ENCODE data around the gene TRERF1. TPM values are rescaled to one million over a fixed set of nuclear protein-coding genes. Genes with fewer than 3 reads are reported as not detected.

The TRERF1 gene
- polyA plus RNA-seq, 1 experiment, result 3.5 TPM

DNA sequence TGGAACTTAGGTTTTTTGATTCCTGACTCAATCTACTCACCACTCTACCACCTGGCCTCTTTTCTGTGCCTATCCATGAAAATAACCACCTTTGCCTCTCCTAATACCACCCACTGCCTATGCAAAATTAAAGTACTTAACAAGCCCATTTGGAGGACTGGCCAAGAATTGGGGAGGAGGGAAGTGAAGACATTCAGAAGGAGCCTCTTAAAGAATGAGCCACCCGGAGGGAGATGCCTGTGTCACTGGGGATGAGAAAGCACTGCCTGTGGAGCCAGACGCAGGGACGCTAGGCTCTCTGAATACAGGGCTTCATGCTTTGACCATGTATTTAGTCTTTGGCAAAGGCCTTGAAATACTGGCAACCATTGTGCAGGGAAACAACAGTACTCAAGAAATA is 194.1 kb downstream of the TRERF1 start:
- H3K4me3 ChIP-seq (ENCODE audit: low read depth, low read length), result no peak overlapping the region
- CTCF ChIA-PET, result interaction anchor here (1.3 to 1.9 kb wide), 2 partner anchors 10 to 291 kb away, joined by 3 to 7 read pairs; no protein-coding TSS in a partner anchor
- peaks cover 6% of the 10 kb centered on the region for H3K36me3 ChIP-seq (ENCODE audit: control insufficient read depth, insufficient read depth, low read length)
- no peak for DNase-seq (ENCODE audit: low read depth)
- POLR2A ChIA-PET, result no interaction called here
- H3K27me3 ChIP-seq (ENCODE audit: control insufficient read depth, insufficient read depth, low read length), result no peaks in the 10 kb centered on the region
- no peak for TF ChIP-seq CTCF (IDR thresholded peaks at IDR 0.05; ENCODE audit: insufficient read depth, low read depth, low read length)

DNA sequence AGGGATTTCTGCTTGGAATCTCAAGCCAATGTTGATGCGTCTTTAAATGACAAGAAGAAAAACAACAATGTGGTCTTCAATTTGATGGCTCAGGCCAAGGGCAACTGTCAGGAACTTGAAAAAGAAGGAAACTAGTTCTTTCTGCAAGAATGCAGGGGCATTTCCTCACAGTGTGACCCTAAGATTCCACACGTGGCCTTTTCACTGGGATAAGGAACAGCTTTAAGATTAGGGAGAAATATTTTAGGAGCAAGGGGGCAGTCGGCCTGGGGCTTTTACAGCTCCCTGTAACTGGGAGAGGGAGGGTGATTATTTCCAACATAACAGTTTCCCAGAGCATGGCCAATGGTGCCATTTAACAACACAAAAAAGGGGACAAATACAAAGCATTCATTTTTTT is 194.7 kb downstream of the TRERF1 start:
- no peak for TF ChIP-seq CTCF (IDR thresholded peaks at IDR 0.05; ENCODE audit: insufficient read depth, low read depth, low read length)
- Histone ChIP-seq H3K4me3 (ENCODE audit: low read depth, low read length) (no peak overlapping the region), H3K36me3 (ENCODE audit: control insufficient read depth, insufficient read depth, low read length) (peaks cover 7% of the 10 kb centered on the region), H3K27me3 (ENCODE audit: control insufficient read depth, insufficient read depth, low read length) (no peaks in the 10 kb centered on the region)
- CTCF ChIA-PET, result interaction anchor here (1.9 kb wide), 1 partner anchor 291 kb away, joined by 7 read pairs; no protein-coding TSS in a partner anchor
- POLR2A ChIA-PET, result no interaction called here
- no peak for DNase-seq (ENCODE audit: low read depth)

DNA sequence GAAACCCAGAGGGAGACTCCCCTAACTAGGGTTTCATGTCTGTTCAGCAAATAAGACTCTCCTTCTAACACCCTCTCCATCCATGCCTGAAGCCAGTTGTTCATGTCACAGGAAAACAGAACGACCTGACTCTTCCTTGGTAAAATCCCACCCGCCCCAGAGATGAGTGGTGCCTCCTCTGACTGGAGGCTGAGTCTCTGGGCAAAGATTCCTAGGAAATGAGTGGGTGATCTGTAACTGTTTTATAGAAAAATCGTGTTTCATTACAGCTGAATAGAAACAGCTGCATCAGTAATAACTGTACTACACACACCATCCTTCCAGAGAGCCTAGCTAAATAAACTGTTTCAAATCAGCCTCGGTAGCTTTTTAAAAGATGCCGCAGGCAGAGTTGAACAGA is 196.7 kb downstream of the TRERF1 start:
- CTCF ChIA-PET, result interaction anchor here (0.6 kb wide), 1 partner anchor 277 kb away, joined by 3 read pairs; no protein-coding TSS in a partner anchor

GRCh38 chr6:42254505-42254904 is 197.2 kb downstream of the TRERF1 start:
- CTCF ChIA-PET, result no interaction called here
- no peak for DNase-seq (ENCODE audit: low read depth)
- no peak for TF ChIP-seq CTCF (IDR thresholded peaks at IDR 0.05; ENCODE audit: insufficient read depth, low read depth, low read length)
- POLR2A ChIA-PET, result interaction anchor here (1.1 kb wide), 1 partner anchor 10 kb away, joined by 3 read pairs; no protein-coding TSS in a partner anchor
- H3K4me3 ChIP-seq (ENCODE audit: low read depth, low read length), result no peak overlapping the region
- H3K27me3 ChIP-seq (ENCODE audit: control insufficient read depth, insufficient read depth, low read length), result no peaks in the 10 kb centered on the region
- peaks cover 10% of the 10 kb centered on the region for H3K36me3 ChIP-seq (ENCODE audit: control insufficient read depth, insufficient read depth, low read length)

More for the DNA sequence above, 196.7 kb downstream of the TRERF1 start:
- peak; percentile 57 for DNase-seq (ENCODE audit: low read depth)
- no peak overlapping the region for H3K4me3 ChIP-seq (ENCODE audit: low read depth, low read length)
- TF ChIP-seq CTCF (IDR thresholded peaks at IDR 0.05; ENCODE audit: insufficient read depth, low read depth, low read length), result no peak
- no peaks in the 10 kb centered on the region for H3K27me3 ChIP-seq (ENCODE audit: control insufficient read depth, insufficient read depth, low read length)
- peaks cover 9% of the 10 kb centered on the region for H3K36me3 ChIP-seq (ENCODE audit: control insufficient read depth, insufficient read depth, low read length)
- POLR2A ChIA-PET, result no interaction called here

GRCh38 chr6:42251911-42252637 is 199.7 kb downstream of the TRERF1 start:
- DNase-seq (ENCODE audit: low read depth), result peak; percentile 7
- ChIA-PET CTCF (interaction anchor here (0.8 to 1.3 kb wide), 3 partner anchors 12 to 299 kb away, joined by 3 to 5 read pairs (median 3); no protein-coding TSS in a partner anchor), POLR2A (no interaction called here)
- Histone ChIP-seq H3K27me3 (ENCODE audit: control insufficient read depth, insufficient read depth, low read length) (no peaks in the 10 kb centered on the region), H3K4me3 (ENCODE audit: low read depth, low read length) (no peak overlapping the region), H3K36me3 (ENCODE audit: control insufficient read depth, insufficient read depth, low read length) (peaks cover 12% of the 10 kb centered on the region)
- TF ChIP-seq CTCF (IDR thresholded peaks at IDR 0.05; ENCODE audit: insufficient read depth, low read depth, low read length), result no peak
